Fibroblast of villous mesenchyme (primary cell): Measurements from ENCODE around the gene PEMT. TPM values are rescaled to one million over a fixed set of nuclear protein-coding genes. Genes with fewer than 3 reads are reported as not detected.

Experiments used
- DNase-seq: peaks from one replicate; pipeline ENCODE4 v3.0.0-alpha.2; 2010; ENCODE audit warnings: low read depth
- H3K4me3 ChIP-seq: 2 replicates; pipeline ENCODE4 v1.5.1; 2011; ENCODE audit warnings: low read depth, mild to moderate bottlenecking, low read length
- CTCF ChIP-seq: IDR thresholded peaks from 2 replicates; pipeline ENCODE4 v1.5.1; 2012; ENCODE audit warnings: low read depth, mild to moderate bottlenecking, low read length; ENCODE audit not compliant: insufficient read depth
- total RNA-seq: library from RNA; depleted of rRNA; stranded (reverse); fragments of >200 nt; gene quantifications from 2 replicates; pipeline ENCODE4 v1.2.3, GENCODE V29; 2012

PEMT gene
- total RNA-seq, 1 donor: 28.9 TPM

- TF ChIP-seq CTCF: no peak
- DNase-seq: no peak
- H3K4me3 ChIP-seq: no peak overlapping the region
These were observed 12.4 kb upstream of the PEMT start for GRCh38 chr17:17603895-17604225.

- TF ChIP-seq CTCF: no peak
- no peak for DNase-seq
- H3K4me3 ChIP-seq: no peak overlapping the region
These were observed 11.8 kb upstream of the PEMT start for GRCh38 chr17:17603178-17603894.

- TF ChIP-seq CTCF: no peak
- no peak for DNase-seq
- H3K4me3 ChIP-seq: no peak overlapping the region
These were observed 8.5 kb upstream of the PEMT start for GRCh38 chr17:17599965-17600364.

GRCh38 chr17:17598003-17598402 is 6.5 kb upstream of the PEMT start:
- no peak for TF ChIP-seq CTCF
- no peak overlapping the region for H3K4me3 ChIP-seq
- no peak for DNase-seq

GRCh38 chr17:17595755-17596154 is 4.2 kb upstream of the PEMT start:
- DNase-seq: no peak
- no peak for TF ChIP-seq CTCF
- H3K4me3 ChIP-seq: no peak overlapping the region

- H3K4me3 ChIP-seq: no peak overlapping the region
- TF ChIP-seq CTCF: no peak
- DNase-seq: no peak
These were observed 1.7 kb upstream of the PEMT start for GRCh38 chr17:17593222-17593620.

GRCh38 chr17:17590883-17591354 is 589 bp downstream of the PEMT start:
- no peak for DNase-seq

More at GRCh38 chr17:17590883-17591354, 589 bp downstream of the PEMT start:
- TF ChIP-seq CTCF: no peak
- H3K4me3 ChIP-seq: peak overlapping the region; percentile 89
